Esophagus muscularis mucosa (tissue), 4 donors: ENCODE results near the gene KIAA1614. TPM values are rescaled to one million over a fixed set of nuclear protein-coding genes. Genes with fewer than 3 reads are reported as not detected.
A peak's percentile ranks its signal among the peaks of the same experiment; 100 is the strongest.
"Not testable (repeated sequence)": the region's sequence is repeated elsewhere in the genome, so short reads cannot be mapped to it uniquely, and the experiment has no call there.

Source experiments
- DNase-seq: peaks from one replicate; pipeline ENCODE4 v3.0.0-alpha.2; 2017; ENCODE audit errors: extremely low spot score
- H3K27ac ChIP-seq, 4 donors: fragments of 200-600 bp; sonication (generic); replicated peaks in 1 of 4; 1 replicate in 3 of 4; 2 replicates in 1 of 4; pipeline ENCODE4 v1.5.1; 2016 to 2019; ENCODE audit warnings: mild to moderate bottlenecking in 1 of 4
- H3K27me3 ChIP-seq, 4 donors: fragments of 200-600 bp; sonication (generic); one replicate each; pipeline versions ENCODE4 v1.5.1 to v1.6.0; 2016 to 2019
- H3K36me3 ChIP-seq, 4 donors: fragments of 200-600 bp; sonication (generic); one replicate each; pipeline ENCODE4 v1.5.1; 2016 to 2019
- H3K4me1 ChIP-seq, 4 donors: fragments of 200-600 bp; sonication (generic); one replicate each; pipeline ENCODE4 v1.5.1; 2016 to 2019
- H3K4me3 ChIP-seq, 4 donors: fragments of 200-600 bp; sonication (generic); 1 replicate in 2 of 4; 2 replicates in 2 of 4; pipeline ENCODE4 v1.5.1; 2016 to 2019; ENCODE audit warnings: mild to moderate bottlenecking in 4 of 4, moderate library complexity in 1 of 4
- H3K9me3 ChIP-seq, 4 donors: fragments of 200-600 bp; sonication (generic); 1 replicate in 3 of 4; 2 replicates in 1 of 4; pipeline ENCODE4 v1.5.1; 2016 to 2019
- EP300 ChIP-seq: sonication (generic); formaldehyde crosslinking; IDR thresholded peaks from one replicate; pipeline ENCODE4 v1.6.1; 2017; ENCODE audit warnings: antibody characterized with exemption
- POLR2A ChIP-seq: fragments of 450-650 bp; IDR thresholded peaks from one replicate; pipeline ENCODE4 v1.6.1; 2017; ENCODE audit warnings: antibody characterized with exemption, moderate library complexity, mild to moderate bottlenecking, low read depth
- POLR2AphosphoS5 ChIP-seq, 2 donors: sonication (generic); formaldehyde crosslinking; IDR thresholded peaks; one replicate each; pipeline ENCODE4 v1.6.1; 2017; ENCODE audit warnings: antibody characterized with exemption in 2 of 2
- WGBS: methylation state at CpG from one replicate; pipeline ENCODE4 v1.1.5; 2018; 5-methylcytosine and 5-hydroxymethylcytosine counted together
- intact Hi-C: fragments of 100-400 bp; cut with DNase I; formaldehyde crosslinking; loops from one replicate; pipeline ENCODE4 v1.15.1; 2023
- total RNA-seq, 4 donors: library from RNA; depleted of rRNA; stranded (reverse); fragments of >200 nt; gene quantifications; one replicate each; pipeline versions ENCODE4 v1.1.0 to v1.2.1, GENCODE V29; 2016
- TF ChIP-seq, protein P1 (sequence below), 3 experiments: fragments of 200-600 bp in 2 of 3; fragments of 450-650 bp in 1 of 3; sonication (generic) in 2 of 3; IDR thresholded peaks; one replicate each; pipeline ENCODE4 v1.5.1; 2017 to 2019; ENCODE audit warnings: antibody characterized with exemption in 3 of 3, mild to moderate bottlenecking in 2 of 3, moderate library complexity in 1 of 3

Gene KIAA1614
- total RNA-seq, 4 donors from 2014 or later, result 15.4 to 30.0 (median 17.4) TPM

DNA sequence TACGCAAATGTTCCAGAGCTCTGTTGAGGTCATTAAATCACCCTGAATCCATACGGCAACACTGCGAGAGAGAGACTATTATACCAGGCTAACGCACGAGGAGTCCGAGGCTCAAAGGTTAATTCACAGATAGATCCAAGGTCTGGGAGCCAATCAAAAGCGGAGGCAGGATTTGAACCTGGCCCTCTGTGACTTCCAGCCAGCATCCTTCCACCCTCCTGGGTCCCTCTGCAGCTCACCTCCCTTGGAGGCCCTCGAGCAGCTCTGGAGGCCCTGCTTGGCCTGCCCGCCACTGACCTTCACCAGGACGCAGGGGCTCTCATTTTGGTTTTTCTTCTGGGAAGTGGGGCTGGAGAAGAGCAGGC, 42.1 kb downstream of the KIAA1614 start:
- Histone ChIP-seq H3K27ac (peak overlapping the region; percentile 60 to 75 (median 73)), H3K4me3 (peak overlapping the region in 3 of 4 donors; percentile 64 to 70 (median 70)), H3K36me3 (peaks cover 0 to 19% (median 12%) of the 10 kb centered on the region in 4 donors), H3K9me3 (no peaks in the 10 kb centered on the region), H3K4me1 (peaks cover 8 to 44% (median 22%) of the 10 kb centered on the region in 4 donors), H3K27me3 (no peaks in the 10 kb centered on the region)
- intact Hi-C loops, result loop anchor here (5.0 to 10.0 kb wide), 2 partner anchors 37 to 60 kb away; no protein-coding TSS in a partner anchor
- WGBS, result 75% methylated on average over 10 of the region's 10 CpGs
- no peak for DNase-seq
- TF ChIP-seq POLR2A, result no peak
- no peak for TF ChIP-seq POLR2AphosphoS5 (IDR thresholded peaks at IDR 0.05)
- TF ChIP-seq EP300, result no peak
- TF ChIP-seq, protein P1, sequence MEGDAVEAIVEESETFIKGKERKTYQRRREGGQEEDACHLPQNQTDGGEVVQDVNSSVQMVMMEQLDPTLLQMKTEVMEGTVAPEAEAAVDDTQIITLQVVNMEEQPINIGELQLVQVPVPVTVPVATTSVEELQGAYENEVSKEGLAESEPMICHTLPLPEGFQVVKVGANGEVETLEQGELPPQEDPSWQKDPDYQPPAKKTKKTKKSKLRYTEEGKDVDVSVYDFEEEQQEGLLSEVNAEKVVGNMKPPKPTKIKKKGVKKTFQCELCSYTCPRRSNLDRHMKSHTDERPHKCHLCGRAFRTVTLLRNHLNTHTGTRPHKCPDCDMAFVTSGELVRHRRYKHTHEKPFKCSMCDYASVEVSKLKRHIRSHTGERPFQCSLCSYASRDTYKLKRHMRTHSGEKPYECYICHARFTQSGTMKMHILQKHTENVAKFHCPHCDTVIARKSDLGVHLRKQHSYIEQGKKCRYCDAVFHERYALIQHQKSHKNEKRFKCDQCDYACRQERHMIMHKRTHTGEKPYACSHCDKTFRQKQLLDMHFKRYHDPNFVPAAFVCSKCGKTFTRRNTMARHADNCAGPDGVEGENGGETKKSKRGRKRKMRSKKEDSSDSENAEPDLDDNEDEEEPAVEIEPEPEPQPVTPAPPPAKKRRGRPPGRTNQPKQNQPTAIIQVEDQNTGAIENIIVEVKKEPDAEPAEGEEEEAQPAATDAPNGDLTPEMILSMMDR (IDR thresholded peaks at IDR 0.05), result no peak

DNA sequence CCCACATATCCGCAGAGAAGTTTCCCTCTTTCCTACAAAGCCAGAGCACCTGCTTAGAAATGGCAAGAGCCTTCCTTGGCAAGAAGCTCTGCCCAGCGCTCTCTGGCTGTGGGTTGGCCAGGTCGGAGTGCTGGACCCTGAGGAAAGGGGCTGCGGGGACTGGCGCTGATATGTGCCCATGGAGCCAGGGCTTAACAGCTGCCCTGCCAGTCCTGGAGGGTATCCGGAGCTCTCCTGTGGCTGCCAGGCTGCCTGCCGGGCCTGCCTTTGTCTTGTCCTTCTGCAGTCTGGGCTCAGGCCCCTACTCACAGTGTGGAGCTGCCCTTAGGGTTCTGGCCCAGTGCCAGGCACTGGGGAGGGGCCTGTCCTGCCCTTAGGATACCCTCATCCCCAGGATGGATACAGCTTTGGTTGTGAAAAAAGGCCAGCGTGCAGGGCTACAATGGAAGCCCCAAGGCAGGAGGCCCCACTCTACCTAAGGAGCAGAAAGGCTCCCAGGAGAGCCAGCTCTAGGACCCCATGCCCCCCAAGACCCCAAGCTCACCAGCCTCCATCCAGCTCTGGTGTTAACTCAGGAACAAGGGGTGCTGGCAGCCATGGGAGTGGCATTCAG, 43.4 kb downstream of the KIAA1614 start:
- Histone ChIP-seq H3K27ac (peak overlapping the region in 1 of 4 donors; percentile 6), H3K4me1 (peaks cover 8 to 44% (median 22%) of the 10 kb centered on the region in 4 donors), H3K36me3 (peaks cover 0 to 7% (median 3%) of the 10 kb centered on the region in 4 donors), H3K9me3 (no peaks in the 10 kb centered on the region), H3K4me3 (no peak overlapping the region), H3K27me3 (no peaks in the 10 kb centered on the region)
- TF ChIP-seq EP300 (no peak), POLR2AphosphoS5 (IDR thresholded peaks at IDR 0.05) (no peak), POLR2A (no peak)
- TF ChIP-seq, protein P1 (IDR thresholded peaks at IDR 0.05), result no peak
- 95% methylated on average over 8 of the region's 8 CpGs for WGBS
- no peak for DNase-seq
- intact Hi-C loops, result loop anchor here (10.0 kb wide), 1 partner anchor 59 kb away; no protein-coding TSS in a partner anchor

DNA sequence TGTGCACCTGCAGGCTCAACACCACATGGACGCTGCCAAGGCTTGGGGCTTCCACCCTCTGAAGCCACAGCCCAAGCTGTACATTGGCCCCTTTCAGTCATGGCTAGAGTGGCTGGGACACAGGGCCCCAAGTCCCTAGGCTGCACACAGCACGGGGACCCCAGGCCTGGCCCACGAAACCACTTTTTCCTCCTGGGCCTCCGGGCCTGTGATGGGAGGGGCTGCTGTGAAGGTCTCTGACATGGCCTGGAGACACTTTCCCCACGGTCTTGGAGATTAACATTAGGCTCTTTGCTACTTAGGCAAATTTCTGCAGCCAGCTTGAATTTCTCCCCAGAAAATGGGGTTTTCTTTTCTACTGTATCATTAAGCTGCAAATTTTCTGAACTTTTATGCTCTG, 46.9 kb downstream of the KIAA1614 start:
- WGBS, result 94% methylated on average over 5 of the region's 5 CpGs
- H3K27ac ChIP-seq, H3K27me3 ChIP-seq, DNase-seq, H3K4me3 ChIP-seq, H3K9me3 ChIP-seq: not testable (repeated sequence)
- intact Hi-C loops, result loop anchor here (10.0 kb wide), 1 partner anchor 55 kb away; no protein-coding TSS in a partner anchor
- H3K4me1 ChIP-seq, result peaks cover 0 to 33% (median 8%) of the 10 kb centered on the region in 4 donors
- peaks cover 0 to 11% (median 5%) of the 10 kb centered on the region in 4 donors for H3K36me3 ChIP-seq

DNA sequence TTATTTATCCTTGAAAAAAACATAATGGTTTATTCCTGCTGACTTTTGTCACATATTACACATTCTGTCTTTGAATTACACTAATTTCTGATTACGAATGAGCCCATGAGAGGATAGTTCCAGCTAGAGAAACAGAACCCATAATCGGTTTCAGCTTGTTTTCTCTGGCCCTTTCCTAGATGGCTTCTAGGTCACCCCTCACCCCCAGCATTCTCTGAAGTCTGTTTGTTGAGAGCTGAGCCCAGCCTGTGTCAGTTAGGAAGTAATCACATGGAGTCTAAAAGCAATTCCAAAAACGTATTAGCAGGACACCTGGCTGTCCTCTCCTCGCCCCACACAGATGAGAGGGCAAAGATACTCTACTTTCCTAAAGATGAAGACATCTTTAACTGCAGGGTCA, 48.9 kb downstream of the KIAA1614 start:
- Histone ChIP-seq H3K27me3 (no peaks in the 10 kb centered on the region), H3K4me3 (no peak overlapping the region), H3K9me3 (no peaks in the 10 kb centered on the region), H3K36me3 (peaks cover 0 to 14% (median 5%) of the 10 kb centered on the region in 4 donors), H3K4me1 (peaks cover 0 to 18% (median 3%) of the 10 kb centered on the region in 4 donors), H3K27ac (no peak overlapping the region)
- WGBS, result 69% methylated on average over 4 of the region's 4 CpGs
- DNase-seq, result no peak
- intact Hi-C loops, result no loop called here
- TF ChIP-seq POLR2AphosphoS5 (IDR thresholded peaks at IDR 0.05) (no peak), EP300 (no peak), POLR2A (no peak)
- TF ChIP-seq, protein P1 (IDR thresholded peaks at IDR 0.05), result no peak

DNA sequence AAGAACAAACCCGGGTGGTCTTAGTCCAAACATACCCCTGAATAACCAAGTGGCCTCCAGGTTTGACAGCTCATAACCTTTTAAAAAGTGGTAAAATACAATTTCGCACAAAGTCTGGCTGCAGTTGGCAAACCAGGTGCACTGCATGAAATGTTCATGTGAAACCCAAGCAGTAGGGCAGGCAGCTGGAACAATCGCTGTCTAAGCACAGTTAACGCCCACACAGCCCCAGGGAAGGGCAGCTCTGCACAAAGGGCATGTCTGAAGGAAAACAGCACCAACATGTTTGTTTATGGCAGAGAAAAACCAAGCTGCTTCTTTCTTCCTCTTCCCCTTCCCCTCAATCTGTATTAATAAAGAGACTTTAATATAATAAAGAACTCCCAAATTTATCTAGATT, 49.5 kb downstream of the KIAA1614 start:
- TF ChIP-seq POLR2A (no peak), POLR2AphosphoS5 (IDR thresholded peaks at IDR 0.05) (no peak), EP300 (no peak)
- TF ChIP-seq, protein P1 (IDR thresholded peaks at IDR 0.05), result no peak
- intact Hi-C loops, result no loop called here
- 67% methylated on average over 4 of the region's 4 CpGs for WGBS
- Histone ChIP-seq H3K27ac (no peak overlapping the region), H3K4me1 (peaks cover 0 to 16% (median 3%) of the 10 kb centered on the region in 4 donors), H3K36me3 (peaks cover 0 to 14% (median 5%) of the 10 kb centered on the region in 4 donors), H3K4me3 (no peak overlapping the region), H3K9me3 (no peaks in the 10 kb centered on the region), H3K27me3 (no peaks in the 10 kb centered on the region)
- no peak for DNase-seq
